Measurements from ENCODE around the gene SH3BP5L. TPM values are rescaled to one million over a fixed set of nuclear protein-coding genes. Genes with fewer than 3 reads are reported as not detected.

Gene SH3BP5L
- total RNA-seq, 1 donor from 2014 or later, result 21.7 TPM

GRCh38 chr1:248828845-248829244 is 3.1 kb upstream of the SH3BP5L start:
- no peak for DNase-seq (ENCODE audit: low spot score)

- DNase-seq (ENCODE audit: low spot score), result no peak
Measured at GRCh38 chr1:248825573-248825908, 174 bp downstream of the SH3BP5L start.

- no peak for DNase-seq (ENCODE audit: low spot score)
Measured at GRCh38 chr1:248825136-248825535, 579 bp downstream of the SH3BP5L start.

GRCh38 chr1:248824701-248825100 is 1.0 kb downstream of the SH3BP5L start:
- no peak for DNase-seq (ENCODE audit: low spot score)

GRCh38 chr1:248824301-248824700 is 1.4 kb downstream of the SH3BP5L start:
- DNase-seq (ENCODE audit: low spot score), result no peak

- no peak for DNase-seq (ENCODE audit: low spot score)
Measured at GRCh38 chr1:248823517-248824001, 2.2 kb downstream of the SH3BP5L start.

- peak; percentile 15 for DNase-seq (ENCODE audit: low spot score)
Measured at GRCh38 chr1:248822148-248823032, 3.3 kb downstream of the SH3BP5L start.

- DNase-seq (ENCODE audit: low spot score), result peak; percentile 37
Measured at GRCh38 chr1:248821641-248822040, 4.1 kb downstream of the SH3BP5L start.

GRCh38 chr1:248821101-248821500 is 4.6 kb downstream of the SH3BP5L start:
- peak; percentile 37 for DNase-seq (ENCODE audit: low spot score)

GRCh38 chr1:248820041-248820585 is 5.6 kb downstream of the SH3BP5L start:
- peak; percentile 19 for DNase-seq (ENCODE audit: low spot score)

- peak; percentile 35 for DNase-seq (ENCODE audit: low spot score)
Measured at GRCh38 chr1:248818505-248819374, 7.0 kb downstream of the SH3BP5L start.

GRCh38 chr1:248817065-248817464 is 8.7 kb downstream of the SH3BP5L start:
- DNase-seq (ENCODE audit: low spot score), result peak; percentile 17

- peak; percentile 37 for DNase-seq (ENCODE audit: low spot score)
Measured at GRCh38 chr1:248816042-248816851, 9.5 kb downstream of the SH3BP5L start.

- DNase-seq (ENCODE audit: low spot score), result no peak
Measured at GRCh38 chr1:248815407-248816034, 10.2 kb downstream of the SH3BP5L start.

- peak; percentile 35 for DNase-seq (ENCODE audit: low spot score)
Measured at GRCh38 chr1:248814351-248814750, 11.4 kb downstream of the SH3BP5L start.

GRCh38 chr1:248813546-248813945 is 12.2 kb downstream of the SH3BP5L start:
- peak; percentile 38 for DNase-seq (ENCODE audit: low spot score)

GRCh38 chr1:248812736-248813425 is 12.8 kb downstream of the SH3BP5L start:
- peak; percentile 32 for DNase-seq (ENCODE audit: low spot score)

GRCh38 chr1:248811514-248812490 is 13.9 kb downstream of the SH3BP5L start:
- DNase-seq (ENCODE audit: low spot score), result no peak

Measured in ureter (tissue), 1 donor.